ENCODE measurements around the gene OTUB2. TPM values are rescaled to one million over a fixed set of nuclear protein-coding genes. Genes with fewer than 3 reads are reported as not detected.

OTUB2 gene
- total RNA-seq, 1 donor from 2014 or later: 5.6 TPM

GRCh38 chr14:94021416-94022157 lies 4.6 kb upstream of the OTUB2 start:
- no peak for DNase-seq

- DNase-seq: no peak
Measured at GRCh38 chr14:94022532-94023411, 3.4 kb upstream of the OTUB2 start.

- no peak for DNase-seq
Measured at GRCh38 chr14:94024549-94024948, 1.6 kb upstream of the OTUB2 start.

GRCh38 chr14:94025720-94026119 lies 420 bp upstream of the OTUB2 start:
- no peak for DNase-seq

- DNase-seq: no peak
Measured at GRCh38 chr14:94026889-94027469, 839 bp downstream of the OTUB2 start.

GRCh38 chr14:94027566-94028449 lies 1.7 kb downstream of the OTUB2 start:
- DNase-seq: no peak

- DNase-seq: no peak
Measured at GRCh38 chr14:94028450-94028826, 2.3 kb downstream of the OTUB2 start.

GRCh38 chr14:94029265-94029664 lies 3.1 kb downstream of the OTUB2 start:
- DNase-seq: no peak

- DNase-seq: no peak
Measured at GRCh38 chr14:94029671-94030203, 3.6 kb downstream of the OTUB2 start.

GRCh38 chr14:94030571-94030970 lies 4.4 kb downstream of the OTUB2 start:
- DNase-seq: no peak

GRCh38 chr14:94031161-94031882 lies 5.2 kb downstream of the OTUB2 start:
- no peak for DNase-seq

- no peak for DNase-seq
Measured at GRCh38 chr14:94031883-94032279, 5.7 kb downstream of the OTUB2 start.

GRCh38 chr14:94034886-94035285 lies 8.7 kb downstream of the OTUB2 start:
- no peak for DNase-seq

GRCh38 chr14:94036313-94037167 lies 10.4 kb downstream of the OTUB2 start:
- no peak for DNase-seq

- no peak for DNase-seq
Measured at GRCh38 chr14:94037954-94038353, 11.8 kb downstream of the OTUB2 start.

- no peak for DNase-seq
Measured at GRCh38 chr14:94038510-94038909, 12.4 kb downstream of the OTUB2 start.

GRCh38 chr14:94038921-94039629 lies 12.9 kb downstream of the OTUB2 start:
- no peak for DNase-seq

GRCh38 chr14:94040247-94040646 lies 14.1 kb downstream of the OTUB2 start:
- no peak for DNase-seq

- DNase-seq: no peak
Measured at GRCh38 chr14:94040796-94041195, 14.7 kb downstream of the OTUB2 start.

Measured in occipital lobe (tissue), 2 donors.